Measurements from ENCODE around the gene NEIL3.
A peak's percentile ranks its signal among the peaks of the same experiment; 100 is the strongest.

Gene NEIL3

GRCh38 chr4:177369372-177369771, 59.7 kb downstream of the NEIL3 start:
- DNase-seq (ENCODE audit: low read depth in 2 of 2), result no peak

DNA sequence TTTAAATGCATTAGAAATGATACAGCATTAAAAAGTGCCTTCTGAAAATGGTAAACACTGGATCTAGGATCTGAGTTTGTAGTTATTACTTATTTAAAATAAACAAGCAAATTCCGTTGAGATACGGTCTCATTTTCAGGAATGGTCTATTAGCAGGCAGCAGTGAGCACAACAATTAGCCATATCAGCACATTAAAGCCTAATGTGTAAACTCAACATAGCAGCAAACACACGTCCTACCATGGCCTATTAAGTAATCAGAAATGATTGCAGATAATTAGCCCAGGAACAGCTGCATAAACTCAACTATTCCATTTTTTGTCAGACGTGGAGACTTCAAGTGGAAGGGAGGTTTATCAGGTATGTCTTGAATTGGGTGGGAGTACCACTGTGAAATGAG, 61.8 kb downstream of the NEIL3 start:
- no peak for DNase-seq (ENCODE audit: low read depth in 2 of 2)

- DNase-seq (ENCODE audit: low read depth in 2 of 2), result no peak
These were observed 65.3 kb downstream of the NEIL3 start for GRCh38 chr4:177374966-177375365.

DNA sequence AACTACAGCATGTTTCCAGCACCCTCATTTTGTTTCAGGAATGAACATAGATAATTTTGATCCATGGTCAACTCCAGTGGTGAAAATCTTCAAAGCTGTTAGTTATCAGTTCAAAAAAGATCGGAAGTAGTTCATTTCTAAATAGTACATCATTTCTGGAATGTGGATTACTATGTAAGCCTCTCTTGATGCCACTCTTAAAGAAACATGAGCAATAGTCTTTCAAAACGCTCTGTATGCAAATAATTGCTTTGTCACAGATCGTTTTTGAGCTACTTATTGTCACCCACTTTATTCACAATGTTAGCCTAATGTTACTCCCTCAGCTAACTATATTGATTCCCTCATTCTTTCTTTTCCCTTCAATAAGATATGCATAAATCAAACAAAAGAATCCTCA, 65.7 kb downstream of the NEIL3 start:
- DNase-seq (ENCODE audit: low read depth in 2 of 2), result no peak

DNA sequence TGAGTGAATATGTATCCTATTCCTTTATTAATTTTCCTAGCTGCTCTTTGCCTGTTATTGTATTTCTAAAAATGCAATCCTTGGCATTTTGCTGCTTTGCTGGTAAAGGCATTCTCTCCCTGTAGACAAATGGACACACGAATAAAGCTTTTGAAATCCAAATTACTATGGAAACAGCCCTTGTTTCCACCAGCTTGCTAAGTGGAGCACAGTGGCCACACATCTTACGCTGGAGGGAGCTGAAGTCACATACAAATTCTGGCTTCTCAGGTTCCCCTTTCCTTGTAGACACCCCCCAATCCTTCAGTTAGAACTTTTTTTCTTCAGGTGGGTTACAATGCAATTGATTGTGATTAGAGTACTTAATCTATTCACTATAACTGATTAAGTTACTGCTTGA, 66.3 kb downstream of the NEIL3 start:
- DNase-seq (ENCODE audit: low read depth in 2 of 2), result no peak

DNA sequence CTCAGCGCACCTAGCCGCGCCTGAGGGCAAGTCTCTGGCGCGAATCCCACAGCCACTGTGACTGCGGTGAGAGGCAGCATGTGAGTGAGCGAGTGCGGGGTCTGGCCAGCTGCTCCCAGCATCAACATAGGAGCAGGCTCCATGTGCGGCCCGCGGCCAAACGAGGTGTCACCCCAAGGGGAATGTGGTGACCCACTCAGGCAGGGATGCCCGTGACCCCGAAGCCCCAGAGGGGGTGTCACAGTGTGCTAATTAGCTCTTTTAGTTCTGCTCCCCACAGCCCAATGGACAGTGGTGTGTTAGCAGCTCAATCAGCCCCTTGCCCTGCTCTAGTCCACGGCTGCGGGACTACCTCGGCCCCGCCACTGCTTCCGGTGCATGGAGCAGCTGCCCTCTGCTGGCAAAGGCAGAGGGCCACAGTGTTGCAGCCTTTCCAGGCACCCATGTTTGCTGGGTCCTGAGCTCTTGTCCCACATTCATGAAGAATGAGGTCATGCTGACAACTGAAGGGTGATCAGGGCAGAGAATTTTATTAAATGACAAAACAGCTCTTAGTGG, 71.1 kb downstream of the NEIL3 start:
- no peak for DNase-seq (ENCODE audit: low read depth in 2 of 2)

DNA sequence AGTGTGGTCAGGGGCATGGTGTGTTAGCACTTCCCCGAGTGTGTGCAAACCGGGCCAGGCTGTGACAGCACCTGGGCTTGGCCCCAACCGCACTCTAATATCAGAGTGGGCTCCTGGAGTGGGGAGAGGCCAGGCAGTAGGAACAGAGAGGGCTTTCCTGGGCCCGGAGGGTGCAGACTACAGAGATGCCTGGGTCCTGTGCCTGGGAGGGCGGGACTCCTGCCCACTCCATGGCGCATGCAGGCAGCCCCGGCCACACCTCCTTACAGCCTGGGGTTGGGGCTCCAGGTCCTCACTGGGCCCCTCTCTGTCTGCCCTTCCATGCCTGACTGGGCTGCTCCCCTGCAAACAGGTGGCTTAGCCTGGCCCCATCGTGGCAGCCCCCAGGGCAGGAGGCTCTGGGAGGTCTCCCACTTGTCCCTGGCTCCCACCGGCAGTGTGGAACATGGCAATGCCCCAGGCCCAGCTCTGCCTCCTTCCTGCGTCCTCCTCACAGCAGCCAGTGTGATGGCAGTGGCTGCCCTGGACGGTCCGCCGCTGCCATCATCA, 72.2 kb downstream of the NEIL3 start:
- no peak for DNase-seq (ENCODE audit: low read depth in 2 of 2)

DNA sequence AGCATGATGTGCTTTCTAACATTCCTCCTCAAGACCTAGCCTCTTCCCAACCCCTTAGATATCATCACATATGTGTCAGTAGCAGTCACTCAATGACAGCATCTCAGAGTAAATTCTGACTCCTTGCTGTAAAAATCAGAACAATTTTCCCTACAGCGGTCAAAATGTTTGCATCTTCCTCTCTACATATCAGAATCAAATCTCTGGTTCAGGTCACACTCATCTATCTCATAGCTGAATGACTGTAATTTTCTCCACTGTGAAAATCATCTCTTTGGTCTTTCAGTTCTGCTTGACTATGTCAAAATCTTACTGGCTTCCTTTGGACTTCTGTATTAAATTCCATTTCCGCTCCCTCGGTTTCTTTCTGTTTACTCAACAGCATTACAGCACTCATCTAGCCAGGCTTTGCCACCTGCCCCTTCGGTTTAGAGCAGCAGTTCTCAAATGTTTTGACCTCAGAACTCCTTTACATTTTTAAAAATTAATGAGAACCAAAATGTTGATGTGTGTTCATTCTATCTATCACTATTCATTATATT, 75.3 kb downstream of the NEIL3 start:
- no peak for DNase-seq (ENCODE audit: low read depth in 2 of 2)

DNA sequence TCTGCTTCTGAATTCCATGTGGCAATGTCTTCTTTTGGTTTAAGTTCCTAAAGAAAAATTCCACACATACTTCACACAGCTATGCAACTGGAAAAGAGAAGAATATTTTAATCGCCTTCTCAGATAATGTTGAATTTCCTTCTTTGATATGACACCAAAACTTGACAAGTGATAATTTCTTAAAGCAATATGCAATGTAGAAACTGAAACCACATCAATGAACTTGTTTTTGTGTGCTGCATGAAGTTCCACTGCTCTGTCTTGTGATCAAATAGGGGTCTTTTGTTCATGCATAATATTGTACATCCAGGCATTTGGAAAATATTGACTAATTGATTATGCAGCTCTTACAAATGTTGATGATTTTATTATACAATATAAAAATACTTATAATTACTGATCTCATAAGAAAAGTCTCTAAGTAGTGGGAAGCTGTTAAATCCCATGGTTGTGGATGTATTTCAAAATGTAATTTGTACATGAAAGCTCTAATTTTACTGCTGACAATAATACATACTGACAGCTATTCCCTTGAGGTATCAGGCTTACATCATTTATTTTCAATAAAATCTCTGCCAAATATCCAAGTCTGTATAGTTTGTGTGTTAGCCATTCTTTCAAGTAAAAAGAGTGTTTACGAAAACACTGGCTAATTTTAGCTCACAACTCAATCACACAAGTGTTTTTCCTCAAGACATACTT, 76.1 kb downstream of the NEIL3 start:
- no peak for DNase-seq (ENCODE audit: low read depth in 2 of 2)

- no peak for DNase-seq (ENCODE audit: low read depth in 2 of 2)
These were observed 76.7 kb downstream of the NEIL3 start for GRCh38 chr4:177386278-177386815.

GRCh38 chr4:177391287-177391686, 81.6 kb downstream of the NEIL3 start:
- DNase-seq (ENCODE audit: low read depth in 2 of 2), result no peak

DNA sequence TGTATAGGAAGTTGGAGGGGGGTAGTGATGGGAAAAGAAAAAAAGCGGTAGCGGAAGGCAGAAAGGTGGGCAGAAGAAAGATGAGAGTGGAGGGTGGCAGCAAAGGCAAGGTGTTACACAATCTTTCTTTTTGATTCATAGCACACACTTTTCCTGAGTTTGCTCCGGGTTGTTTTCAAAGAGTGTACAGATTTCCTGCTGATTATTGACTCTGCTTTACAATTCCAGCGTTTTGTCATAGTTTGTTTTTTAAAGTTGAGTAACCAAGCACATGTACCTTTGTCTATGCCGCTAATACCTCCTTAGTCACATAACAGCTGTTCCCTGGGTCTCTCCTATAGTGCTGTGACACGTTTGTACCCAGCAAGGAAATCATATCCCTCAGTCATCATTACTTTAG, 82.3 kb downstream of the NEIL3 start:
- no peak for DNase-seq (ENCODE audit: low read depth in 2 of 2)

DNA sequence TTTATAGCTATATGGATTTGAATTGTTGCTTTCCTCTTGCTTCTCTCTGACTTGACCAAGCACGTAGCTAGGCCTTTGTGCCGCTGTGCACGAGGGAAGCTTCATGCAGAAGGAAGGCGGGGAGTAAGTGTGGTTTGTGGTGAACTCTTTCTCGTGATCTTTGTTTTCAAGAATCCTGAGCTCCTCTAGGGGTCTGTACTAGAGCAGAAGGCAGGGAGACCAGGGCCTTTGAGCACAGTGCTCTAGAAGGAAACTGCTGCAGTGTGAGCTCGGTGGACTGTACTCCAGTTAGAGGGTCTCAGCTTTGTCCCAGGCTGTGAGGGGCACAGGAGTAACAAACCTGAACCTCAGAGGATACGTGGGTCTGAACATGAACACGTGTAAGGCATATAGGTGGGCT, 83.6 kb downstream of the NEIL3 start:
- DNase-seq (ENCODE audit: low read depth in 2 of 2), result peak in 1 of 2 donors; percentile 19

GRCh38 chr4:177396352-177396751, 86.7 kb downstream of the NEIL3 start:
- DNase-seq (ENCODE audit: low read depth in 2 of 2), result no peak

GRCh38 chr4:177400030-177400429, 90.4 kb downstream of the NEIL3 start:
- DNase-seq (ENCODE audit: low read depth in 2 of 2), result no peak

GRCh38 chr4:177401658-177402273, 92.1 kb downstream of the NEIL3 start:
- DNase-seq (ENCODE audit: low read depth in 2 of 2), result no peak

DNA sequence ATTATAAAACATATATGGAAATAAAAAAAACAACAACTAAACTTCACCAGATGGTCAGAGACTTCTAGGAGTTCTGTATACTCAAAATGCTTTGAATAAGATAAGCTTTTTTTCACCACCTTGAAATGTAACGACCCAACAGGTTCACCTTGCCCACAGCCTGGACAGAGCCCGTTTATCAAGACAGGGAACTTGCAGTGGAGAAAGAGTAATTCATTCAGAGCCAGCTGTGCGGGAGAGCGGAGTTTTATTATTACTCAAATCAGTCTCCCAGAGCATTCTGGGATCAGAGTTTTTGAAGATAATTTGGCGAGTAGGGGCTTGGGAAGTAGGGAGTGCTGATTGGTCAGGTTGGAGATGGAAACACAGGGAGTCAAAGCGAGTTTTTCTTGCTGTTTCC, 94.1 kb downstream of the NEIL3 start:
- DNase-seq (ENCODE audit: low read depth in 2 of 2), result no peak

GRCh38 chr4:177404342-177404741, 94.7 kb downstream of the NEIL3 start:
- DNase-seq (ENCODE audit: low read depth in 2 of 2), result no peak

GRCh38 chr4:177404986-177405385, 95.3 kb downstream of the NEIL3 start:
- DNase-seq (ENCODE audit: low read depth in 2 of 2), result no peak

- DNase-seq (ENCODE audit: low read depth in 2 of 2), result no peak
These were observed 95.8 kb downstream of the NEIL3 start for GRCh38 chr4:177405508-177405907.

GRCh38 chr4:177408023-177408422, 98.3 kb downstream of the NEIL3 start:
- no peak for DNase-seq (ENCODE audit: low read depth in 2 of 2)

DNA sequence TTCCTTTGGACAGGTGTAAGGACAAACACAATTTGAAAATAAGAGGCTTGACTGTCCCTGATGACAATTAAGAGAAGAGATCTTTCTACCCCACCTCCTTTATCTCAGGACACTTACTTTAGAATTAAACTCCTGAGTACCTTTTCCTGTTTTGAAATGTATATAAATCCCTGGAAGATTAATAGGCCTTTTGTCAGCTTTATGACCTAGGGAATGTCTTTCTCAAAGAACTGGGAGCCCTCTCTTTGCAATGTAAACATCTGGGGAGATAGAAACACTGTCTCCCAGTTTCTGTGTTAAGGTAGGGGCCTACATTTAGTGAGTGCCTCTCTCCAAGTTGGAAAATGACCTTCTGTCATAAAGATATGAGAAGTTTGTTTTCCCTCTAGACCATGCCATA, 100.9 kb downstream of the NEIL3 start:
- no peak for DNase-seq (ENCODE audit: low read depth in 2 of 2)

- no peak for DNase-seq (ENCODE audit: low read depth in 2 of 2)
These were observed 102.3 kb downstream of the NEIL3 start for GRCh38 chr4:177411996-177412395.

All from stimulated activated CD8-positive, alpha-beta memory T cell treated with anti-CD3 and anti-CD28 coated beads, Interleukin-15, amount 100 ng/mL, for 48 hours (primary cell).